ENCODE measurements around the gene TAF3. TPM values are rescaled to one million over a fixed set of nuclear protein-coding genes. Genes with fewer than 3 reads are reported as not detected.

TAF3 gene
- total and polyA plus RNA-seq, 12 donors: 3.6 to 14.9 (median 11.0) TPM

GRCh38 chr10:7901256-7901655 is 83.0 kb downstream of the TAF3 start:
- intact Hi-C loops (cut with DNase I): no loop called here
- no peaks in the 10 kb centered on the region for H3K4me1 ChIP-seq
- peaks cover 0 to 12% (median 0%) of the 10 kb centered on the region in 9 donors for H3K36me3 ChIP-seq
- H3K9me3 ChIP-seq: no peaks in the 10 kb centered on the region
- 85 to 99% methylated on average over 1 of the region's 1 CpG for WGBS, 2 donors
- ATAC-seq (no peak), DNase-seq (no peak)
- no peak for TF ChIP-seq CTCF (IDR thresholded peaks at IDR 0.05)
- no peaks in the 10 kb centered on the region for H3K27me3 ChIP-seq
- H3K4me3 ChIP-seq: no peak overlapping the region
- no peak overlapping the region for H3K27ac ChIP-seq

GRCh38 chr10:7902413-7902812 is 84.1 kb downstream of the TAF3 start:
- Histone ChIP-seq H3K4me1 (no peaks in the 10 kb centered on the region), H3K9me3 (no peaks in the 10 kb centered on the region), H3K27ac (no peak overlapping the region), H3K4me3 (no peak overlapping the region), H3K27me3 (no peaks in the 10 kb centered on the region), H3K36me3 (peaks cover 0 to 2% (median 0%) of the 10 kb centered on the region in 9 donors)
- no peak for DNase-seq
- 87 to 89% methylated on average over 8 of the region's 8 CpGs for WGBS, 2 donors
- no peak for TF ChIP-seq CTCF (IDR thresholded peaks at IDR 0.05)
- intact Hi-C loops (cut with DNase I): no loop called here
- ATAC-seq: no peak

- Histone ChIP-seq H3K27ac (no peak overlapping the region), H3K36me3 (no peaks in the 10 kb centered on the region), H3K4me3 (no peak overlapping the region), H3K9me3 (no peaks in the 10 kb centered on the region), H3K4me1 (no peaks in the 10 kb centered on the region), H3K27me3 (no peaks in the 10 kb centered on the region)
- DNase-seq: no peak
- no peak for TF ChIP-seq CTCF (IDR thresholded peaks at IDR 0.05)
- no peak for ATAC-seq
- intact Hi-C loops (cut with DNase I): no loop called here
- WGBS, 2 donors: 93 to 95% methylated on average over 12 of the region's 12 CpGs
These were observed 85.5 kb downstream of the TAF3 start for GRCh38 chr10:7903851-7904250.

GRCh38 chr10:7906128-7906527 is 87.8 kb downstream of the TAF3 start:
- Histone ChIP-seq H3K27me3 (no peaks in the 10 kb centered on the region), H3K4me3 (no peak overlapping the region), H3K9me3 (no peaks in the 10 kb centered on the region), H3K4me1 (no peaks in the 10 kb centered on the region), H3K36me3 (no peaks in the 10 kb centered on the region), H3K27ac (no peak overlapping the region)
- DNase-seq (no peak), ATAC-seq (no peak)
- no peak for TF ChIP-seq CTCF (IDR thresholded peaks at IDR 0.05)
- intact Hi-C loops (cut with DNase I): no loop called here
- 91 to 98% methylated on average over 2 of the region's 2 CpGs for WGBS, 2 donors

Data from heart right ventricle (tissue), 16 donors.